Neural progenitor cell (in vitro differentiated cells): ENCODE results near the gene ACER1. TPM values are rescaled to one million over a fixed set of nuclear protein-coding genes. Genes with fewer than 3 reads are reported as not detected.
"Not testable (repeated sequence)": the region's sequence is repeated elsewhere in the genome, so short reads cannot be mapped to it uniquely, and the experiment has no call there.

ENCODE experiments used
- DNase-seq: peaks from one replicate; pipeline ENCODE4 v3.0.0-alpha.2; 2016; ENCODE audit warnings: low spot score
- H2AFZ ChIP-seq: fragments of 200-600 bp; sonication (generic); replicated peaks from 2 replicates; pipeline ENCODE4 v1.6.1; 2016; ENCODE audit warnings: antibody characterized with exemption
- H3F3A ChIP-seq: fragments of 200-600 bp; sonication (generic); 2 replicates; pipeline ENCODE4 v1.6.1; 2016; ENCODE audit warnings: antibody characterized with exemption, low read depth
- H3K27ac ChIP-seq: fragments of 200-600 bp; sonication (generic); 2 replicates; pipeline ENCODE4 v1.5.1; 2016; ENCODE audit warnings: mild to moderate bottlenecking
- H3K27me3 ChIP-seq: fragments of 200-600 bp; sonication (generic); 2 replicates; pipeline ENCODE4 v1.6.1; 2016; ENCODE audit warnings: mild to moderate bottlenecking, moderate library complexity
- H3K36me3 ChIP-seq: fragments of 200-600 bp; sonication (generic); 2 replicates; pipeline ENCODE4 v1.5.1; 2016
- H3K4me1 ChIP-seq: fragments of 200-600 bp; sonication (generic); 2 replicates; pipeline ENCODE4 v1.6.1; 2016; ENCODE audit warnings: mixed run types
- H3K4me2 ChIP-seq: fragments of 200-600 bp; sonication (generic); 2 replicates; pipeline ENCODE4 v1.6.1; 2016
- H3K4me3 ChIP-seq: fragments of 200-600 bp; sonication (generic); 2 replicates; pipeline ENCODE4 v1.5.1; 2016
- H3K79me2 ChIP-seq: fragments of 200-600 bp; sonication (generic); 2 replicates; pipeline ENCODE4 v1.6.1; 2016; ENCODE audit warnings: low read depth
- H3K9ac ChIP-seq: fragments of 200-600 bp; sonication (generic); 2 replicates; pipeline ENCODE4 v1.6.1; 2016
- H3K9me3 ChIP-seq: fragments of 200-600 bp; sonication (generic); 2 replicates; pipeline ENCODE4 v1.5.1; 2016; ENCODE audit warnings: low read depth
- H4K20me1 ChIP-seq: fragments of 200-600 bp; sonication (generic); 2 replicates; pipeline ENCODE4 v1.6.1; 2016; ENCODE audit warnings: low read depth
- H3K27ac Mint-ChIP-seq: 3 replicates; pipeline ENCODE4 v1.8.0; 2021; ENCODE audit warnings: mixed read lengths
- H3K27me3 Mint-ChIP-seq: 2 replicates; pipeline ENCODE4 v1.8.0; 2022; ENCODE audit warnings: low read depth, mild to moderate bottlenecking, inconsistent platforms, moderate library complexity, mixed read lengths; ENCODE audit not compliant: insufficient read depth
- H3K36me3 Mint-ChIP-seq: 3 replicates; pipeline ENCODE4 v1.8.0; 2021; ENCODE audit warnings: mixed read lengths
- H3K4me1 Mint-ChIP-seq: 3 replicates; pipeline ENCODE4 v1.8.0; 2021; ENCODE audit warnings: mixed read lengths
- H3K4me3 Mint-ChIP-seq: 3 replicates; pipeline ENCODE4 v1.8.0; 2021; ENCODE audit warnings: mild to moderate bottlenecking, moderate library complexity, mixed read lengths
- H3K9me3 Mint-ChIP-seq: 3 replicates; pipeline ENCODE4 v1.8.0; 2020; ENCODE audit warnings: mixed read lengths
- CTCF ChIP-seq: fragments of 200-600 bp; sonication (generic); IDR thresholded peaks from 2 replicates; pipeline ENCODE4 v1.5.1; 2017; ENCODE audit warnings: antibody characterized with exemption, mild to moderate bottlenecking
- EZH2 ChIP-seq: fragments of 200-600 bp; sonication (generic); IDR thresholded peaks from 2 replicates; pipeline ENCODE4 v1.6.1; 2017; ENCODE audit warnings: antibody characterized with exemption, mild to moderate bottlenecking, moderate library complexity
- EZH2phosphoT487 ChIP-seq: fragments of 200-600 bp; sonication (generic); IDR thresholded peaks from 2 replicates; pipeline ENCODE4 v1.6.1; 2017; ENCODE audit warnings: antibody characterized with exemption
- total RNA-seq: library from RNA; depleted of rRNA; stranded (reverse); fragments of >200 nt; gene quantifications from 2 replicates; pipeline ENCODE4 v1.2.3, GENCODE V29; 2015; ENCODE audit warnings: low replicate concordance

The ACER1 gene
- total RNA-seq, 1 donor from 2014 or later = not detected

- Histone ChIP-seq H3F3A (no peaks in the 10 kb centered on the region), H3K27ac (no peak overlapping the region), H3K9me3 (no peaks in the 10 kb centered on the region), H3K36me3 (no peaks in the 10 kb centered on the region), H3K79me2 (no peaks in the 10 kb centered on the region), H2AFZ (no peak overlapping the region), H3K4me2 (no peak overlapping the region), H4K20me1 (no peaks in the 10 kb centered on the region), H3K27me3 (no peaks in the 10 kb centered on the region), H3K4me1 (no peaks in the 10 kb centered on the region), H3K9ac (no peak overlapping the region), H3K4me3 (no peak overlapping the region)
- Mint-ChIP-seq H3K27me3 (peaks cover 15% of the 10 kb centered on the region), H3K36me3 (no peaks in the 10 kb centered on the region), H3K27ac (no peak overlapping the region), H3K9me3 (peaks cover 6% of the 10 kb centered on the region), H3K4me1 (no peaks in the 10 kb centered on the region), H3K4me3 (no peak overlapping the region)
- TF ChIP-seq EZH2phosphoT487 (no peak), CTCF (no peak), EZH2 (no peak)
- DNase-seq = no peak
Measured at GRCh38 chr19:6319376-6319775, 14.0 kb downstream of the ACER1 start.

DNA sequence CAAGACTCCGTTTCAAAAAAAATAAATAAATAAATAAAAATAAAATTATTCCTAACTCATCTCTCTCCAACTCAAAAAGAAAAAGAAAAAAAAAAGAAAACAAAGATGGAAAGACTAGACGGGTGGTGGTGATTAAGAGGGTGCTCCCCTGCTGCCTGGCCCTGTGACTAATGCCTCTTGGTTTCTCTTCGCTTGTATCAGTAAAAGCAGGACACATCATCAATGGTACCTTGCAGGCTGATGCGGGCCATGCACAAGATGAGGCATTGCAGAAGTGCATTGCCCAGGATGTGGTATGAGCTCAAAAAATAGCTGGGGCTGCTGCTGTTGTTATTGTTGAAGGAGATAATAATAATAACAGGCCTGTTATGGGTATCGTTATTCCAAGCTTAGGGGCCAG lies 14.6 kb downstream of the ACER1 start:
- no peaks in the 10 kb centered on the region for H3F3A ChIP-seq
- no peak overlapping the region for H2AFZ ChIP-seq
- no peak overlapping the region for H3K4me2 ChIP-seq
- H4K20me1 ChIP-seq = no peaks in the 10 kb centered on the region
- Mint-ChIP-seq H3K9me3 (peaks cover 6% of the 10 kb centered on the region), H3K27me3 (peaks cover 15% of the 10 kb centered on the region), H3K27ac (no peak overlapping the region), H3K4me3 (no peak overlapping the region), H3K4me1 (no peaks in the 10 kb centered on the region), H3K36me3 (no peaks in the 10 kb centered on the region)
- no peak overlapping the region for H3K27ac ChIP-seq
- TF ChIP-seq CTCF (no peak), EZH2phosphoT487 (no peak), EZH2 (no peak)
- no peaks in the 10 kb centered on the region for H3K9me3 ChIP-seq
- H3K27me3 ChIP-seq = no peaks in the 10 kb centered on the region
- no peak overlapping the region for H3K4me3 ChIP-seq
- no peaks in the 10 kb centered on the region for H3K4me1 ChIP-seq
- no peak for DNase-seq
- no peaks in the 10 kb centered on the region for H3K79me2 ChIP-seq
- H3K9ac ChIP-seq = no peak overlapping the region
- no peaks in the 10 kb centered on the region for H3K36me3 ChIP-seq

- H3K79me2 ChIP-seq, H3F3A ChIP-seq, H3K9ac ChIP-seq, H3K27ac Mint-ChIP-seq, H3K4me1 Mint-ChIP-seq, H3K4me3 Mint-ChIP-seq, DNase-seq, H3K27me3 ChIP-seq, H4K20me1 ChIP-seq, H3K4me2 ChIP-seq, H2AFZ ChIP-seq, H3K4me3 ChIP-seq, H3K36me3 Mint-ChIP-seq, H3K9me3 ChIP-seq, H3K36me3 ChIP-seq, H3K27ac ChIP-seq, H3K4me1 ChIP-seq: not testable (repeated sequence)
- Mint-ChIP-seq H3K27me3 (peaks cover 16% of the 10 kb centered on the region), H3K9me3 (peaks cover 11% of the 10 kb centered on the region)
Measured at GRCh38 chr19:6315646-6316045, 17.8 kb downstream of the ACER1 start.

- no peak overlapping the region for H3K4me3 Mint-ChIP-seq
- no peak for DNase-seq
- H4K20me1 ChIP-seq = no peaks in the 10 kb centered on the region
- no peaks in the 10 kb centered on the region for H3K79me2 ChIP-seq
- no peaks in the 10 kb centered on the region for H3K9me3 ChIP-seq
- H3K36me3 ChIP-seq = no peaks in the 10 kb centered on the region
- H3K27me3 Mint-ChIP-seq = peaks cover 12% of the 10 kb centered on the region
- no peak overlapping the region for H3K4me3 ChIP-seq
- H3K4me1 Mint-ChIP-seq = no peaks in the 10 kb centered on the region
- H3F3A ChIP-seq = no peaks in the 10 kb centered on the region
- no peak overlapping the region for H3K27ac Mint-ChIP-seq
- H3K9ac ChIP-seq = no peak overlapping the region
- H3K27me3 ChIP-seq = peaks cover 6% of the 10 kb centered on the region
- no peak overlapping the region for H3K4me2 ChIP-seq
- TF ChIP-seq EZH2 (no peak), EZH2phosphoT487 (no peak), CTCF (no peak)
- H3K9me3 Mint-ChIP-seq = peaks cover 11% of the 10 kb centered on the region
- no peak overlapping the region for H3K27ac ChIP-seq
- H3K4me1 ChIP-seq = no peaks in the 10 kb centered on the region
- H2AFZ ChIP-seq = no peak overlapping the region
- H3K36me3 Mint-ChIP-seq = no peaks in the 10 kb centered on the region
Measured at GRCh38 chr19:6313398-6313969, 19.9 kb downstream of the ACER1 start.
